GM18870 (cell line): ENCODE data around the gene HIRA.

ENCODE experiments used
- ATAC-seq: cut with Tn5 transposase; IDR thresholded peaks from one replicate; pipeline ENCODE4 v1.9.1; 2021; ENCODE audit warnings: moderate library complexity; ENCODE audit not compliant: unreplicated experiment

The HIRA gene

GRCh38 chr22:19290400-19291217 is 140.9 kb downstream of the HIRA start:
- no peak for ATAC-seq

DNA sequence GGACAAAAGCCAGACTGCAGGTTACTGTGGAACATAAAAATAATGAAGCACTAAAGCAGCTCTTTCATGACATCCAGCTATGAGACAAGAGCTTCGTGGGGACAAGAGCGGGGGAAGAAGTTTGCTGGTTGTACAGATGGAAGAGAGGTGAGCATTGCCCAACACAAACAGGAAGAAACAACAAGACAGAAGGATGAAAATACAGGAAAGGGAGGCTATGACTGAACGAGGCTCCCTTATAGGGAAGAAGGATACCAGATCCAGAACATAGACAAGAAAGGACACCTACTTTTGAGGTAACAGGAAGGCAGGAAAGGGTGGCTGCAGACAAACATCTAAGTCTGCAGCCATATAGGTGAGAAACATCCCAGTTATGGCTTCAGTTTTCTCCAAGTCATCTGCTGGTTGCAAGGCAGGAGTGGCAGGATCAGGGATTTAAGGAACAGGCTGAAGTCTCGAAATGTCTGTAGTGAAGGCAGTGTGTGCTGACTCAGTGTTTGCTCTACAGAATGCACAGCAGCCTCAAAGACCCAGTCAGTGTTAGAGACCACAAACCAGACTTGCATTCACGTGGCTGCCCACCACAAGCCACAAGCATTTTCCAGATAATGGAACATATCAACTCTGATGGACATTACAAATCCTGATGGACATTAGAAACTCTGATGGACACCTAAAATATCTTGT is 141.9 kb downstream of the HIRA start:
- ATAC-seq = no peak

GRCh38 chr22:19287889-19288288 is 143.6 kb downstream of the HIRA start:
- ATAC-seq = no peak

GRCh38 chr22:19287076-19287707 is 144.3 kb downstream of the HIRA start:
- ATAC-seq = no peak

DNA sequence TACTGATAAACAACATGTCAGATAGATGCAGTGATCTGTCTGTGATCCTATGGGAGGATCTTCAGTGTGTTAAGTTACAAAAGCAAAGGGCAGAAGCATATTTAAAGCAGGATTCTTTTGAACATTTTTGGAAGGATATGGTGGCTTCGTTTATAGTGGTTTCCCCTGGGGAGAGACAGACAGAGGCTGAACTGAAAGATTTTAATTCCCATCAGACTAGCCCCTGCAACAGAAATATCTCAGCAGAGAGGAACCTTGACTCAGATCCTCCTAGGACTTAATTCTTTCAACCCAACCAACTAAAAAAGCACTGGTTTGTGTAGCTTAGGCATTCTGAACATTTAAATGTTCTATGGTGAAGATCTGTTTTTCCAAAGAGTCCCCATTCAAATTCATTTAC is 145.7 kb downstream of the HIRA start:
- no peak for ATAC-seq
